Measurements from ENCODE around the gene RREB1. TPM values are rescaled to one million over a fixed set of nuclear protein-coding genes. Genes with fewer than 3 reads are reported as not detected.
A peak's percentile ranks its signal among the peaks of the same experiment; 100 is the strongest.

Gene RREB1
- total RNA-seq, 5 donors from 2014 or later (not counting 1 experiment from before 2014, with no cell fraction given), result 38.1 to 50.1 (median 39.6) TPM

- H3K9me3 ChIP-seq, result no peaks in the 10 kb centered on the region
- H3K4me3 Mint-ChIP-seq, result peak overlapping the region in 2 of 3 donors; percentile 63 to 77
- CTCF ChIA-PET, result interaction anchor here in 1 of 2 donors (0.9 to 1.0 kb wide), 2 partner anchors 11 to 56 kb away, joined by 3 to 5 read pairs; no protein-coding TSS in a partner anchor
- H3K4me1 Mint-ChIP-seq, result peaks cover 72 to 79% (median 78%) of the 10 kb centered on the region in 3 donors
- H3K27ac Mint-ChIP-seq, result peak overlapping the region in 1 of 2 donors; percentile 48
- ATAC-seq (replicated peaks in 1 of 4) (no peak), DNase-seq (no peak)
- H3K27ac ChIP-seq (ENCODE audit: low read length), result no peak overlapping the region
- POLR2A ChIA-PET, result interaction anchor here (0.5 to 0.9 kb wide), 3 partner anchors 48 to 493 kb away, joined by 3 to 10 read pairs (median 4); no protein-coding TSS in a partner anchor
- no peaks in the 10 kb centered on the region for H3K36me3 Mint-ChIP-seq
- WGBS (ENCODE audit: insufficient coverage), result 96% methylated on average over 5 of the region's 7 CpGs
- no peaks in the 10 kb centered on the region for H3K36me3 ChIP-seq (ENCODE audit: control insufficient read depth in 2 of 2, extremely low read depth in 1 of 2, insufficient read depth in 1 of 2, low read length in 1 of 2)
- no peak overlapping the region for H3K4me3 ChIP-seq (ENCODE audit: control insufficient read depth in 1 of 2, extremely low read depth in 1 of 2, low read length in 1 of 2)
- H3K9me3 Mint-ChIP-seq, result no peaks in the 10 kb centered on the region
- peaks cover 48 to 61% of the 10 kb centered on the region in 2 experiments for H3K4me1 ChIP-seq (ENCODE audit: control insufficient read depth in 1 of 2, extremely low read depth in 1 of 2, insufficient read depth in 2 of 2, low read length in 2 of 2)
- H3K27me3 ChIP-seq (replicated peaks in 1 of 2; ENCODE audit: control insufficient read depth in 2 of 2, extremely low read depth in 1 of 2, insufficient read depth in 2 of 2, low read length in 1 of 2), result no peaks in the 10 kb centered on the region
- no peaks in the 10 kb centered on the region for H3K27me3 Mint-ChIP-seq
Observed at GRCh38 chr6:7143476-7143974, 35.8 kb downstream of the RREB1 start.

GRCh38 chr6:7144872-7145584 is 37.3 kb downstream of the RREB1 start:
- H3K4me1 ChIP-seq (ENCODE audit: control insufficient read depth in 1 of 2, extremely low read depth in 1 of 2, insufficient read depth in 2 of 2, low read length in 2 of 2), result peaks cover 45 to 51% of the 10 kb centered on the region in 2 experiments
- H3K9me3 ChIP-seq, result no peaks in the 10 kb centered on the region
- no peaks in the 10 kb centered on the region for H3K27me3 ChIP-seq (replicated peaks in 1 of 2; ENCODE audit: control insufficient read depth in 2 of 2, extremely low read depth in 1 of 2, insufficient read depth in 2 of 2, low read length in 1 of 2)
- peak in 1 of 35 experiments; percentile 30 for DNase-seq
- ChIA-PET CTCF (interaction anchor here in 1 of 2 donors (1.1 kb wide), 1 partner anchor 9 kb away, joined by 3 read pairs; no protein-coding TSS in a partner anchor), POLR2A (interaction anchor here (0.7 to 1.0 kb wide), 2 partner anchors 9 to 45 kb away, joined by 4 read pairs; no protein-coding TSS in a partner anchor)
- Mint-ChIP-seq H3K27ac (peak overlapping the region; percentile 39 to 58), H3K9me3 (no peaks in the 10 kb centered on the region), H3K36me3 (no peaks in the 10 kb centered on the region), H3K27me3 (no peaks in the 10 kb centered on the region), H3K4me1 (peaks cover 70 to 72% (median 71%) of the 10 kb centered on the region in 3 donors), H3K4me3 (peak overlapping the region in 2 of 3 donors; percentile 21 to 81)
- no peak for ATAC-seq (replicated peaks in 1 of 4)
- H3K36me3 ChIP-seq (ENCODE audit: control insufficient read depth in 2 of 2, extremely low read depth in 1 of 2, insufficient read depth in 1 of 2, low read length in 1 of 2), result no peaks in the 10 kb centered on the region
- 50% methylated on average over 1 of the region's 7 CpGs for WGBS (ENCODE audit: insufficient coverage)
- no peak overlapping the region for H3K4me3 ChIP-seq (ENCODE audit: control insufficient read depth in 1 of 2, extremely low read depth in 1 of 2, low read length in 1 of 2)
- H3K27ac ChIP-seq (ENCODE audit: low read length), result no peak overlapping the region

GRCh38 chr6:7145585-7145884 is 37.8 kb downstream of the RREB1 start:
- no peaks in the 10 kb centered on the region for H3K36me3 Mint-ChIP-seq
- ChIA-PET CTCF (interaction anchor here in 1 of 2 donors (1.1 kb wide), 1 partner anchor 9 kb away, joined by 3 read pairs; no protein-coding TSS in a partner anchor), POLR2A (no interaction called here)
- Histone ChIP-seq H3K9me3 (no peaks in the 10 kb centered on the region), H3K27ac (ENCODE audit: low read length) (no peak overlapping the region), H3K36me3 (ENCODE audit: control insufficient read depth in 2 of 2, extremely low read depth in 1 of 2, insufficient read depth in 1 of 2, low read length in 1 of 2) (no peaks in the 10 kb centered on the region), H3K4me3 (ENCODE audit: control insufficient read depth in 1 of 2, extremely low read depth in 1 of 2, low read length in 1 of 2) (no peak overlapping the region), H3K4me1 (ENCODE audit: control insufficient read depth in 1 of 2, extremely low read depth in 1 of 2, insufficient read depth in 2 of 2, low read length in 2 of 2) (peaks cover 43 to 47% of the 10 kb centered on the region in 2 experiments), H3K27me3 (replicated peaks in 1 of 2; ENCODE audit: control insufficient read depth in 2 of 2, extremely low read depth in 1 of 2, insufficient read depth in 2 of 2, low read length in 1 of 2) (no peaks in the 10 kb centered on the region)
- H3K27ac Mint-ChIP-seq, result peak overlapping the region in 1 of 2 donors; percentile 58
- WGBS (ENCODE audit: insufficient coverage), result no CpG with 5 or more reads among the region's 3 CpGs
- H3K4me1 Mint-ChIP-seq, result peaks cover 73 to 75% (median 73%) of the 10 kb centered on the region in 3 donors
- no peak for ATAC-seq (replicated peaks in 1 of 4)
- peak overlapping the region in 2 of 3 donors; percentile 65 to 81 for H3K4me3 Mint-ChIP-seq
- no peaks in the 10 kb centered on the region for H3K9me3 Mint-ChIP-seq
- DNase-seq, result no peak
- H3K27me3 Mint-ChIP-seq, result no peaks in the 10 kb centered on the region

- 55% methylated on average over 14 of the region's 19 CpGs for WGBS (ENCODE audit: insufficient coverage)
- no peak overlapping the region for H3K27ac ChIP-seq (ENCODE audit: low read length)
- CTCF ChIA-PET, result interaction anchor here (0.6 to 0.8 kb wide), 7 partner anchors 8 to 75 kb away, joined by 3 to 5 read pairs (median 3); no protein-coding TSS in a partner anchor
- POLR2A ChIA-PET, result interaction anchor here (0.6 to 1.0 kb wide), 3 partner anchors 10 to 23 kb away, joined by 3 to 5 read pairs (median 3); no protein-coding TSS in a partner anchor
- Mint-ChIP-seq H3K27me3 (no peaks in the 10 kb centered on the region), H3K27ac (peak overlapping the region; percentile 58 to 87), H3K4me3 (peak overlapping the region; percentile 32 to 81 (median 65)), H3K9me3 (no peaks in the 10 kb centered on the region), H3K4me1 (peaks cover 75 to 80% (median 76%) of the 10 kb centered on the region in 3 donors), H3K36me3 (no peaks in the 10 kb centered on the region)
- H3K4me1 ChIP-seq (ENCODE audit: control insufficient read depth in 1 of 2, extremely low read depth in 1 of 2, insufficient read depth in 2 of 2, low read length in 2 of 2), result peaks cover 41 to 46% of the 10 kb centered on the region in 2 experiments
- ATAC-seq (replicated peaks in 1 of 4), result peak; percentile 60 to 75 (median 66)
- peak in 2 of 35 experiments; percentile 21 to 25 for DNase-seq
- no peaks in the 10 kb centered on the region for H3K27me3 ChIP-seq (replicated peaks in 1 of 2; ENCODE audit: control insufficient read depth in 2 of 2, extremely low read depth in 1 of 2, insufficient read depth in 2 of 2, low read length in 1 of 2)
- H3K9me3 ChIP-seq, result no peaks in the 10 kb centered on the region
- H3K36me3 ChIP-seq (ENCODE audit: control insufficient read depth in 2 of 2, extremely low read depth in 1 of 2, insufficient read depth in 1 of 2, low read length in 1 of 2), result no peaks in the 10 kb centered on the region
- peak overlapping the region in 1 of 2 donors; percentile 33 for H3K4me3 ChIP-seq (ENCODE audit: control insufficient read depth in 1 of 2, extremely low read depth in 1 of 2, low read length in 1 of 2)
Observed at GRCh38 chr6:7145885-7146828, 38.4 kb downstream of the RREB1 start.

- 80% methylated on average over 2 of the region's 7 CpGs for WGBS (ENCODE audit: insufficient coverage)
- ChIA-PET POLR2A (interaction anchor here (0.5 to 1.0 kb wide), 4 partner anchors 9 to 445 kb away, joined by 3 to 8 read pairs (median 4); no protein-coding TSS in a partner anchor), CTCF (interaction anchor here (0.6 to 0.8 kb wide), 7 partner anchors 9 to 76 kb away, joined by 3 to 6 read pairs (median 3); no protein-coding TSS in a partner anchor)
- H3K36me3 Mint-ChIP-seq, result no peaks in the 10 kb centered on the region
- peak overlapping the region in 1 of 3 donors; percentile 81 for H3K4me3 Mint-ChIP-seq
- Histone ChIP-seq H3K4me1 (ENCODE audit: control insufficient read depth in 1 of 2, extremely low read depth in 1 of 2, insufficient read depth in 2 of 2, low read length in 2 of 2) (peaks cover 37 to 41% of the 10 kb centered on the region in 2 experiments), H3K36me3 (ENCODE audit: control insufficient read depth in 2 of 2, extremely low read depth in 1 of 2, insufficient read depth in 1 of 2, low read length in 1 of 2) (no peaks in the 10 kb centered on the region), H3K9me3 (no peaks in the 10 kb centered on the region), H3K4me3 (ENCODE audit: control insufficient read depth in 1 of 2, extremely low read depth in 1 of 2, low read length in 1 of 2) (peak overlapping the region in 1 of 2 donors; percentile 17), H3K27ac (ENCODE audit: low read length) (no peak overlapping the region), H3K27me3 (replicated peaks in 1 of 2; ENCODE audit: control insufficient read depth in 2 of 2, extremely low read depth in 1 of 2, insufficient read depth in 2 of 2, low read length in 1 of 2) (no peaks in the 10 kb centered on the region)
- H3K27ac Mint-ChIP-seq, result peak overlapping the region; percentile 21 to 87
- H3K27me3 Mint-ChIP-seq, result no peaks in the 10 kb centered on the region
- H3K4me1 Mint-ChIP-seq, result peaks cover 80 to 84% (median 82%) of the 10 kb centered on the region in 3 donors
- ATAC-seq (replicated peaks in 1 of 4) (no peak), DNase-seq (no peak)
- no peaks in the 10 kb centered on the region for H3K9me3 Mint-ChIP-seq
Observed at GRCh38 chr6:7147051-7147671, 39.4 kb downstream of the RREB1 start.

Data from T-cell (primary cell).